Activated CD4-positive, alpha-beta T cell treated with anti-CD3 and anti-CD28 coated beads for 36 hours (primary cell): Measurements from ENCODE around the gene TENT5D. TPM values are rescaled to one million over a fixed set of nuclear protein-coding genes. Genes with fewer than 3 reads are reported as not detected.
A peak's percentile ranks its signal among the peaks of the same experiment; 100 is the strongest.
"Not testable (repeated sequence)": the region's sequence is repeated elsewhere in the genome, so short reads cannot be mapped to it uniquely, and the experiment has no call there.

Experiments used
- ATAC-seq: fragments of 200-7000 bp; cut with Tn5 transposase; one replicate; pipeline ENCODE4 v1.10.0; 2021; ENCODE audit warnings: mild to moderate bottlenecking, moderate library complexity
- CTCF ChIA-PET: fragments of 350-600 bp; sonication (Branson Sonifier 250); formaldehyde crosslinking; loops from one replicate; lab custom pipeline; 2021; ENCODE audit warnings: antibody characterized with exemption; lab: Charles Lee
- POLR2A ChIA-PET: fragments of 350-600 bp; sonication (Branson Sonifier 250); formaldehyde crosslinking; loops from one replicate; lab custom pipeline; 2021; ENCODE audit warnings: antibody characterized with exemption, inconsistent platforms; lab: Charles Lee
- DNase-seq: peaks from one replicate; pipeline ENCODE4 v3.0.0-alpha.2; 2020
- H3K27ac Mint-ChIP-seq: one replicate; pipeline ENCODE4 v1.8.0; 2021; ENCODE audit warnings: mixed read lengths
- H3K27me3 Mint-ChIP-seq: one replicate; pipeline ENCODE4 v1.8.0; 2021; ENCODE audit warnings: mixed read lengths
- H3K36me3 Mint-ChIP-seq: one replicate; pipeline ENCODE4 v1.8.0; 2021; ENCODE audit warnings: low read depth, mixed read lengths
- H3K4me1 Mint-ChIP-seq: one replicate; pipeline ENCODE4 v1.8.0; 2021; ENCODE audit warnings: mixed read lengths
- H3K4me3 Mint-ChIP-seq: one replicate; pipeline ENCODE4 v1.8.0; 2021; ENCODE audit warnings: mild to moderate bottlenecking, moderate library complexity, mixed read lengths
- H3K9me3 Mint-ChIP-seq: one replicate; pipeline ENCODE4 v1.8.0; 2021; ENCODE audit warnings: low read depth, mixed read lengths
- intact Hi-C, 2 experiments: fragments of 100-400 bp; cut with DNase I in 1 of 2; cut with micrococcal nuclease in 1 of 2; formaldehyde crosslinking; loops; one replicate each; pipeline versions ENCODE4 v1.14.2 to v1.15.1; 2022 to 2024; cut with DNase I, micrococcal nuclease
- total RNA-seq, 2 experiments: library from RNA; stranded (reverse); gene quantifications; one replicate each; pipeline ENCODE4 v1.2.3, GENCODE V29; 2021

Gene TENT5D
- not detected for total RNA-seq

DNA sequence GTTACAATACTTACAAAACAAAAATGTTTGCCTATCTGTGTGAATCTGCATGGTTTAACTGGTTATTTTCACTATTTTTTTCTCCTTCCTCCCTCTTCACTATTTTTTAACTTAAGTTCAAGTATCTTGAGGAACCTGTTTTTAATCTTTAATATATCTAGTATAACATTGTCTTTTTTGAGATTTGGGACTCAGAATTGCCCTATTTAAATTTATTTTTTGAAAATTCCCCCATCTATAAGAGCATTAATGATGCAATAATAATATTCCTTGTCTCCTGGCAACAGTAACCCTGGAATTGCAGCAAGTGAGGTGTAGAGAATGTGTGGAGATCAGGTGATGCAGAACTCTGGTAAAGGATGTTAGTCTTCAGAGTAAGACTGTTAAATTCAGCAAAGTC lies at the start of gene TENT5D:
Gene TENT5D, plus strand, starts transcription at position 301 of the 400 bp plus-strand sequence. CDS start 22,093 bp downstream, outside the sequence.
- H3K36me3 Mint-ChIP-seq = no peaks in the 10 kb centered on the region
- H3K27ac Mint-ChIP-seq = no peak within 1 kb of the TSS
- DNase-seq (no peak), ATAC-seq (no peak)
- intact Hi-C loops = loop anchor here in 1 of 2 experiments (10.0 kb wide), 1 partner anchor 65 kb away; no protein-coding TSS in a partner anchor
- no peaks in the 10 kb centered on the region for H3K27me3 Mint-ChIP-seq
- POLR2A ChIA-PET = no interaction called here
- H3K4me1 Mint-ChIP-seq = no peaks in the 10 kb centered on the region
- peaks cover 4% of the 10 kb centered on the region for H3K9me3 Mint-ChIP-seq
- no peak within 1 kb of the TSS for H3K4me3 Mint-ChIP-seq
- CTCF ChIA-PET = no interaction called here

DNA sequence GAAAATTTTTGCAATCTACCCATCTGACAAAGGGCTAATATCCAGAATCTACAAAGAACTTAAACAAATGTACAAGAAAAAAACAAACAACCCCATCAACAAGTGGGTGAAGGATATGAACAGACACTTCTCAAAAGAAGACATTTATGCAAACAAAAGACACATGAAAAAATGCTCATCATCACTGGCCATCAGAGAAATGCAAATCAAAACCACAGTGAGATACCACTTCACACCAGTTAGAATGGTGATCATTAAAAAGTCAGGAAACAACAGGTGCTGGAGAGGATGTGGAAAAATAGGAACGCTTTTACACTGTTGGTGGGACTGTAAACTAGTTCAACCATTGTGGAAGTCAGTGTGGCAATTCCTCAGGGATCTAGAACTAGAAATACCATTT lies 34.6 kb upstream of the TENT5D start:
- H3K27ac Mint-ChIP-seq, intact Hi-C loops, H3K4me3 Mint-ChIP-seq, H3K9me3 Mint-ChIP-seq, H3K4me1 Mint-ChIP-seq, CTCF ChIA-PET, POLR2A ChIA-PET, ATAC-seq, H3K36me3 Mint-ChIP-seq, DNase-seq, H3K27me3 Mint-ChIP-seq: not testable (repeated sequence)

DNA sequence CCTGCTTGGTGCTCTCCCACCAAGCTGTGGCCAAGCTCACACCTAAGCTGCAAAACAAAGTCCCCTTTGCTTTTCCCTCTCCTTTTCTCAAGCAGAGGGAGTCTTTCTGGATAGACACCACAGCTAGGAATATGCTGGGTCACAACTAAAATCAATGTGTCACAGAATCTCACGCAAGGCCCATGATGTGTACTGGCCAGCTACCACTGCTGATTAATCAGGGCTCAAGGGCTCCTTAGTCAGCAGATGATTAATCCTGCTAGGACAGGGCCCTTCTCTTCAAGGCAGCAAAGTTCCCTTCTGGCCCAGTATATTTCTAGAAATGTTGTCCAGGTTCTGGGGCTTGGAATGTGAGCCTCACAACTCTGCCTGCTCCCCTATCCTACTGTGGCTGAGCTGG lies 32.0 kb upstream of the TENT5D start:
- intact Hi-C loops = no loop called here

DNA sequence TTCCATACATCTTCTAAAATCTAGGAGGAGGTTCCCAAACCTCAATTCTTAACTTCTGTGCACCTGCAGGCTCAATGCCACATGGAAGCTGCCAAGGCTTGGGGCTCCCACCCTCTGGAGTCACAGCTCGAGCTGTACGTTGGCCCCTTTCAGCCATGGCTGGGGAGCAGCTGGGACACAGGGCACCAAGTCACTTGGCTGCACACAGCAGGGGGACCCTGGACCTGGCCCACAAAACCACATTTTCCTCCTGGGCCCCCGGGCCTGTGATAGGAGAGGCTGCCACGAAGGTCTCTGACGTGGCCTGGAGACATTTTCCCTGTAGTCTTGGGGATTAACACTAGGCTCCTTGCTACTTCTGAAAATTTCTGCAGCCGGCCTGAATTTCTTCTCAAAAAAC lies 8.2 kb upstream of the TENT5D start:
- no peak overlapping the region for H3K27ac Mint-ChIP-seq
- DNase-seq = no peak
- no peak for ATAC-seq
- intact Hi-C loops = loop anchor here in 1 of 2 experiments (10.0 kb wide), 1 partner anchor 993 kb away; no protein-coding TSS in a partner anchor
- no peaks in the 10 kb centered on the region for H3K27me3 Mint-ChIP-seq
- no peak overlapping the region for H3K4me3 Mint-ChIP-seq
- ChIA-PET CTCF (no interaction called here), POLR2A (no interaction called here)
- no peaks in the 10 kb centered on the region for H3K36me3 Mint-ChIP-seq
- H3K9me3 Mint-ChIP-seq = peaks cover 4% of the 10 kb centered on the region
- H3K4me1 Mint-ChIP-seq = no peaks in the 10 kb centered on the region

More for the DNA sequence above, 32.0 kb upstream of the TENT5D start:
- Mint-ChIP-seq H3K4me3 (no peak overlapping the region), H3K9me3 (peaks cover 1% of the 10 kb centered on the region), H3K4me1 (no peaks in the 10 kb centered on the region), H3K27ac (no peak overlapping the region), H3K27me3 (no peaks in the 10 kb centered on the region), H3K36me3 (no peaks in the 10 kb centered on the region)
- POLR2A ChIA-PET = no interaction called here
- ATAC-seq (no peak), DNase-seq (no peak)
- CTCF ChIA-PET = no interaction called here

DNA sequence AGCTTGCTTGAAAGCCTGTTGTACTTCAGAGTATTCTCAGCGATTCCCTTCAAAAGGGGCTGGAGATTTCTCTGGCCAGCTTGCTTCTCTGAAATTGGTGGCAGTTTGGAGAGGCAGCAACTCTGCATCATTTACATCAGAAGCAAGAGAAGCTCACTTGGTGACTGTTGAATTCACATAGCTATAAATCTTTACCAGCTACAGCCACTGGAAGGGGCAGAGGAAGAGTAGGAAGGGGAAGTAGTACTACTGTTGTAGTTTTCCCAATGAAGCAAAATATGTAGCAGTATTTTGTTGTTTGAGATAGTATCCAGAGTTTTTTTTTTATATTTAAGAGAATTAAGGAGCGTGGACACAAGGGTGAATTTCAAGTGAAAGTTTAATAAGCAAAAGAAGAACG lies 2.8 kb downstream of the TENT5D start:
- no peaks in the 10 kb centered on the region for H3K4me1 Mint-ChIP-seq
- H3K4me3 Mint-ChIP-seq = no peak overlapping the region
- no peaks in the 10 kb centered on the region for H3K36me3 Mint-ChIP-seq
- no peak overlapping the region for H3K27ac Mint-ChIP-seq
- POLR2A ChIA-PET = no interaction called here
- CTCF ChIA-PET = no interaction called here
- no peak for ATAC-seq
- H3K9me3 Mint-ChIP-seq = no peaks in the 10 kb centered on the region
- no peak for DNase-seq
- intact Hi-C loops = loop anchor here in 1 of 2 experiments (10.0 kb wide), 1 partner anchor 62 kb away; no protein-coding TSS in a partner anchor
- H3K27me3 Mint-ChIP-seq = no peaks in the 10 kb centered on the region

DNA sequence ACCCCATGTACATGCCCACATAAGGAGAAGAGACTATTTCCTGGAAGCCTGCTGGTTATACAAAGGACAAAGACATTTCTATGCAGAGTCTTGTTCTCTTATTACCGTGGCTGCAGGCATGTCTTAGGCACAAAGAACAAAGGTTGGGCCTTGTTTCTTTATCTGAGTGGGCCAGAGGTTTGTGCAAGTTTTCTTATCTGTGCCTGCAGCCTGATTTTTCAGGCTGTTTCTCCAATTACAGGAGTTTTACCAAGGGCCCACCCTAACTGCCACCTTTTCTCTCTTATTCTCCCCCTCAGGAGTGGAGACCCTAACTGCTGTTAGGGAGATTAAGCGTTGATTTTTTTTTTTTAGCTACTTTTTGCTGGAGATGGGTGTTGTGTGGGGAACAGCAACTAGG lies 3.5 kb downstream of the TENT5D start:
- H3K27me3 Mint-ChIP-seq = no peaks in the 10 kb centered on the region
- no peak for DNase-seq
- H3K9me3 Mint-ChIP-seq = no peaks in the 10 kb centered on the region
- no peak for ATAC-seq
- ChIA-PET CTCF (no interaction called here), POLR2A (no interaction called here)
- H3K36me3 Mint-ChIP-seq = no peaks in the 10 kb centered on the region
- intact Hi-C loops = loop anchor here in 1 of 2 experiments (10.0 kb wide), 1 partner anchor 61 kb away; no protein-coding TSS in a partner anchor
- H3K4me1 Mint-ChIP-seq = no peaks in the 10 kb centered on the region
- H3K27ac Mint-ChIP-seq = no peak overlapping the region
- H3K4me3 Mint-ChIP-seq = no peak overlapping the region

DNA sequence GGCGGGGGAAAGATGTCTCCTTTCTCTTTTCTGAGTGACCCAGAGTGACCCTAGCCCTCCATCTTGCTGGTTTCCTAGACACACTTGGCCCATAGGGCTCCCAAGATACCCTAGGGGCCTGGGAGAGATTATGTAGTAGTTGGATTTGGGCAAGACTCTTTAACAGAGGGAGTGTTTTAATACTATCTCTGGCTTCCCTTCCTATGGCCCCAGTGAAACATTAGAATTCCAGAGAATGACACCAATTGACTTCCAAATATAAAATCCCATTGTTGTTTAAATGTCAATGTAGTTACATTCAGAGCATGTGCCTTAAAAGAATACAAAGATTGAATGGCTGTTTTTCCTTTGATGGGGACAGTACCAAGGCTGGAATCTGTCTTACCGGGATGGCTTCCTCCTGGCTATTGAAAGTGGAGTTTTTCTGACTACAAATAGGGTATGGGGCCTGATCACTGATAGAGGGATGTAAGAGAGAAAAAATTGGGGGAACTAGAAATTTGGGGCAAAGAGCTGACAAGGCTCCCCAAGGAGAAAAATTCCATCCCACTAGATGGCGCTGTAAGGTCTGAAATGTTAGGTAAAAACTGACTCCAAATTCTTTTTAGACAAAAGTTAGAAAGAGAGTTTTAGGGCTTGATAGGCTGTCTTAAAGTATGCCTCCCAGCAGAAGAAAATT lies 10.7 kb downstream of the TENT5D start:
- H3K4me3 Mint-ChIP-seq = no peak overlapping the region
- no peaks in the 10 kb centered on the region for H3K4me1 Mint-ChIP-seq
- POLR2A ChIA-PET = no interaction called here
- CTCF ChIA-PET = no interaction called here
- no peaks in the 10 kb centered on the region for H3K27me3 Mint-ChIP-seq
- intact Hi-C loops = loop anchor here in 1 of 2 experiments (5.0 kb wide), 1 partner anchor 146 kb away; no protein-coding TSS in a partner anchor
- H3K36me3 Mint-ChIP-seq = no peaks in the 10 kb centered on the region
- no peaks in the 10 kb centered on the region for H3K9me3 Mint-ChIP-seq
- no peak overlapping the region for H3K27ac Mint-ChIP-seq
- peak; percentile 8 for DNase-seq
- ATAC-seq = no peak

DNA sequence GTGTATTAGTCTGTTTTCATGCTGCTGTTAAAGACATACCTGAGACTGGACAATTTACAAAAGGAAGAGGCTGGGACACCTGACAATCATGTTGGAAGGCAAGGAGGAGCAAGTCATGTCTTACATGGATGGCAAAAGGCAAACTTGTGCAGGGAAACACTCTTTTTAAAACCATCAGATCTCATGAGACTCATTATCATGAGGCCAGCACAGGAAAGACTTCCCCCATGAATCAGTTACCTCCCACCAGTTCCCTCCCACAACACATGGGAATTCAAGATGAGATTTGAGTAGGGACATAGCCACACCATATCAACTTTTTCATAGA lies 11.2 kb downstream of the TENT5D start:
- intact Hi-C loops = loop anchor here in 1 of 2 experiments (5.0 kb wide), 1 partner anchor 146 kb away; no protein-coding TSS in a partner anchor
- Mint-ChIP-seq H3K36me3 (no peaks in the 10 kb centered on the region), H3K4me3 (no peak overlapping the region), H3K9me3 (no peaks in the 10 kb centered on the region), H3K27me3 (no peaks in the 10 kb centered on the region), H3K27ac (no peak overlapping the region), H3K4me1 (no peaks in the 10 kb centered on the region)
- no peak for DNase-seq
- ATAC-seq = no peak
- POLR2A ChIA-PET = no interaction called here
- CTCF ChIA-PET = no interaction called here

DNA sequence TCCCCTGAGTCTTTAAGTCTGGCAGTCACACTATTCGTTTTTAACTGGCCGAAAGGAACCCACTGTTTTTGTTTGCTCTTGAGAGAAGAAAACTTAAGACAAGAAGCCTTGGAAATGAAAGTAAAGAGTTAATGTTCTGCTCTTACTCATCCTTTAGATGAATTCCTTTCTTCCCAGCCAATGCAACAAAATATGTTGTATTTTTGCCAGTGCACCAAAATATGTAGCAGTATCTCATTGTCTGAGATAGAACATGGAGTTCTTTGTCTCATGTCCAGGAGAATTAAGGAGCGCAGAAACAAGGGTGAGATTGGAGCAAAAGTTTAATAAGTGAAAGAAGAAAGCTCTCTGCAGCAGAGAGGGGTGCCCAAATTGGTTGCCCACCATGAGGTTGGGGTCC lies 12.2 kb downstream of the TENT5D start:
- POLR2A ChIA-PET = no interaction called here
- H3K27ac Mint-ChIP-seq = no peak overlapping the region
- no peak for DNase-seq
- no peaks in the 10 kb centered on the region for H3K4me1 Mint-ChIP-seq
- intact Hi-C loops = loop anchor here in 1 of 2 experiments (5.0 kb wide), 1 partner anchor 145 kb away; no protein-coding TSS in a partner anchor
- H3K4me3 Mint-ChIP-seq = no peak overlapping the region
- CTCF ChIA-PET = no interaction called here
- no peaks in the 10 kb centered on the region for H3K36me3 Mint-ChIP-seq
- ATAC-seq = no peak
- no peaks in the 10 kb centered on the region for H3K9me3 Mint-ChIP-seq
- no peaks in the 10 kb centered on the region for H3K27me3 Mint-ChIP-seq

DNA sequence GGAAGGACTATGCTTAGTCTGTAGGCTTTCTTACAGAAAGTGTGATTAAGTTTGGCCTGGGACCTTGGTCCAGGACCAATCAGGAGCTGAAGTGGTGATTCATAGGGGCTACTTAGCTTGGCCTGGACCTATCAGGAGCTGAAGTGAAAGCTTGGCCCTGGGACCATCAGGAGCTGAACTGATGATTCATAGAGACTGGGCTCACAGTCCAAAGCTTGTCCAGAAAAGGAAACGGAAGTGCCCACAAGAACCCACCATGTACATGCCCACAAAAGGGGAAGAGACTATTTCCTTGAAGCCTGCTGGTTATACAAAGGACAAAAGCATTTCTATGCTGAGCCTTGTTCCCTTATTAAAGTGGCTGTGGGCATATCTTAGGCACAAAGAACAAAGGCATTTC lies 12.6 kb downstream of the TENT5D start:
- Mint-ChIP-seq H3K36me3 (no peaks in the 10 kb centered on the region), H3K27me3 (no peaks in the 10 kb centered on the region), H3K4me3 (no peak overlapping the region), H3K27ac (no peak overlapping the region), H3K9me3 (no peaks in the 10 kb centered on the region), H3K4me1 (no peaks in the 10 kb centered on the region)
- POLR2A ChIA-PET = no interaction called here
- CTCF ChIA-PET = no interaction called here
- ATAC-seq = no peak
- intact Hi-C loops = loop anchor here in 1 of 2 experiments (5.0 kb wide), 1 partner anchor 144 kb away; no protein-coding TSS in a partner anchor
- no peak for DNase-seq

DNA sequence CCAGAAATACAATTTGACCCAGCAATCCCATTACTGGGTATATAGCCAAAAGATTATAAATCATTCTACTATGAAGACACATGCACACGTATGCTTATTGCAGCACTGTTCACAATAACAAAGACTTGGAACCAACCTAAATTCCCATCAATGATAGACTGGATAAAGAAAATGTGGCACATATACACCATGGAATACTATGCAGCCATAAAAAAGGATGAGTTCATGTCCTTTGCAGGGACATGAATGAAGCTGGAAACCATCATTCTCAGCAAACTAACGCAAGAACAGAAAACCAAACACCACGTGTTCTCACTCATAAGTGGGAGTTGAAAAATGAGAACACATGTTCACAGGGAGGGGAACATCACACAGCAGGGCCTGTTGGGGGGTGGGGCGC lies 47.9 kb downstream of the TENT5D start:
- intact Hi-C loops, H3K4me1 Mint-ChIP-seq, CTCF ChIA-PET, H3K27me3 Mint-ChIP-seq, H3K27ac Mint-ChIP-seq, H3K4me3 Mint-ChIP-seq, H3K36me3 Mint-ChIP-seq, POLR2A ChIA-PET, ATAC-seq, H3K9me3 Mint-ChIP-seq, DNase-seq: not testable (repeated sequence)

DNA sequence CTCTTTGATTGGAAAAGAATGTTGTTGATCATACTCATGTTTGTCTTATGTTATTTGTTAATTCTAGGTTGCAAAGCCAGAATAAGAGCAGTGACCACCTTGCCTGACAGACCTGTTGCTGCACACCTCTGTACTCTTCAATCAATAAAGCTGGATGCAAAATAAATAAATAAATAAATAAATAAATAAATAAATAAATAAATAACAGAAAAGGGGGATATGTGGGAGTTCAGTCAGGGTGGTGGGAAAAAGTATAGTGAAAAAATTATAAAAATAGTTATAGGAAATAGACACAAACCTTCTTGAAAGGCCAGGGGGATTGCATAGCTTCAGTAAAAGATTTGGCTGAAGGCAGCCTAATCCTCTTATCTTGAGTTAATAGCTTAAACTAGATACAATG lies 51.3 kb downstream of the TENT5D start:
- Mint-ChIP-seq H3K27me3 (no peaks in the 10 kb centered on the region), H3K4me3 (no peak overlapping the region), H3K27ac (no peak overlapping the region), H3K9me3 (peaks cover 11% of the 10 kb centered on the region), H3K36me3 (no peaks in the 10 kb centered on the region), H3K4me1 (no peaks in the 10 kb centered on the region)
- CTCF ChIA-PET = no interaction called here
- POLR2A ChIA-PET = no interaction called here
- DNase-seq (no peak), ATAC-seq (no peak)
- intact Hi-C loops = no loop called here
